ENCODE data around the gene CA10.

- no peak for TF ChIP-seq EZH2 (IDR thresholded peaks at IDR 0.05; ENCODE audit: insufficient read depth, poor library complexity, severe bottlenecking)
- no peak for TF ChIP-seq EZH2phosphoT487 (IDR thresholded peaks at IDR 0.05; ENCODE audit: insufficient read depth, low read depth)
These were observed 19.5 kb upstream of the CA10 start for GRCh38 chr17:52178012-52178411.
